HEK293 (cell line): ENCODE results near the gene CFAP97.

Source experiments
- CTCF ChIA-PET: fragments of 350-600 bp; formaldehyde crosslinking; extraction: SDS; loops from one replicate; lab custom pipeline; 2021; ENCODE audit warnings: antibody characterized with exemption; lab: Yijun Ruan, JAX
- POLR2A ChIA-PET: fragments of 300-600 bp; formaldehyde crosslinking; extraction: SDS; loops from one replicate; lab custom pipeline; 2020; ENCODE audit warnings: antibody characterized with exemption, inconsistent platforms; lab: Yijun Ruan, JAX
- H3K27ac ChIP-seq: fragments of 200-500 bp; sonication (Bioruptor generic); 2 replicates; pipeline ENCODE4 v1.5.1; 2014; ENCODE audit warnings: low read depth, low read length, control low read depth, inconsistent platforms; ENCODE audit errors: extremely low read depth
- H3K36me3 ChIP-seq, 2 experiments: fragments of 200-500 bp in 1 of 2; sonication (Bioruptor generic) in 1 of 2; 1 replicate in 1 of 2; 2 replicates in 1 of 2; pipeline ENCODE4 v1.5.1; 2014 to 2017; ENCODE audit warnings: inconsistent platforms in 2 of 2, low read length in 2 of 2; ENCODE audit not compliant: control insufficient read depth in 2 of 2, insufficient read depth in 1 of 2
- H3K4me1 ChIP-seq: fragments of 200-500 bp; sonication (Bioruptor generic); 2 replicates; pipeline ENCODE4 v1.5.1; 2014; ENCODE audit warnings: mild to moderate bottlenecking, low read length, inconsistent platforms; ENCODE audit not compliant: control insufficient read depth, insufficient read depth
- H3K4me3 ChIP-seq: 2 replicates; pipeline ENCODE4 v1.5.1; 2011; ENCODE audit warnings: low read depth, mild to moderate bottlenecking, control low read depth, low read length, moderate library complexity
- H3K9me3 ChIP-seq: fragments of 200-500 bp; sonication (Bioruptor generic); 2 replicates; pipeline ENCODE4 v1.5.1; 2014; ENCODE audit warnings: low read depth, low read length, inconsistent platforms; ENCODE audit not compliant: control insufficient read depth, insufficient read depth
- BCL11B ChIP-seq: fragments of 450-650 bp; formaldehyde crosslinking; IDR thresholded peaks from 2 replicates; pipeline ENCODE4 v1.5.1; 2016; ENCODE audit warnings: low read depth, missing biosample characterization, missing genetic modification characterization
- KLF1 ChIP-seq: fragments of 450-650 bp; formaldehyde crosslinking; IDR thresholded peaks from 2 replicates; pipeline ENCODE4 v1.5.1; 2016; ENCODE audit warnings: missing biosample characterization, missing genetic modification characterization
- KLF8 ChIP-seq: fragments of 450-650 bp; formaldehyde crosslinking; IDR thresholded peaks from 2 replicates; pipeline ENCODE4 v1.5.1; 2016; ENCODE audit warnings: missing biosample characterization, missing genetic modification characterization
- REST ChIP-seq: fragments of 450-650 bp; formaldehyde crosslinking; IDR thresholded peaks from 2 replicates; pipeline ENCODE4 v1.5.1; 2016; ENCODE audit warnings: missing biosample characterization, missing genetic modification characterization
- SALL2 ChIP-seq: fragments of 450-650 bp; formaldehyde crosslinking; IDR thresholded peaks from 2 replicates; pipeline ENCODE4 v1.5.0; 2017; ENCODE audit warnings: missing biosample characterization, mild to moderate bottlenecking, missing genetic modification characterization, borderline replicate concordance
- SCRT1 ChIP-seq: fragments of 450-650 bp; formaldehyde crosslinking; IDR thresholded peaks from 2 replicates; pipeline ENCODE4 v1.5.1; 2016; ENCODE audit warnings: missing biosample characterization, missing genetic modification characterization, borderline replicate concordance
- SCRT2 ChIP-seq: fragments of 450-650 bp; formaldehyde crosslinking; IDR thresholded peaks from 2 replicates; pipeline ENCODE4 v1.5.1; 2016; ENCODE audit warnings: missing biosample characterization, missing genetic modification characterization
- ZBTB21 ChIP-seq: fragments of 450-650 bp; formaldehyde crosslinking; IDR thresholded peaks from 2 replicates; pipeline ENCODE4 v1.5.1; 2017; ENCODE audit warnings: missing biosample characterization, missing genetic modification characterization
- ZBTB6 ChIP-seq: fragments of 450-650 bp; formaldehyde crosslinking; IDR thresholded peaks from 2 replicates; pipeline ENCODE4 v1.5.1; 2017; ENCODE audit warnings: missing biosample characterization, missing genetic modification characterization
- ZFP37 ChIP-seq: fragments of 450-650 bp; formaldehyde crosslinking; IDR thresholded peaks from 2 replicates; pipeline ENCODE4 v1.5.1; 2016; ENCODE audit warnings: missing biosample characterization, missing genetic modification characterization
- ZFP41 ChIP-seq: fragments of 450-650 bp; formaldehyde crosslinking; IDR thresholded peaks from 2 replicates; pipeline ENCODE4 v1.5.1; 2016; ENCODE audit warnings: missing biosample characterization, missing genetic modification characterization, borderline replicate concordance
- ZNF132 ChIP-seq: fragments of 450-650 bp; formaldehyde crosslinking; IDR thresholded peaks from 2 replicates; pipeline ENCODE4 v1.5.1; 2017; ENCODE audit warnings: missing biosample characterization, missing genetic modification characterization, borderline replicate concordance
- ZNF138 ChIP-seq: fragments of 450-650 bp; formaldehyde crosslinking; IDR thresholded peaks from 2 replicates; pipeline ENCODE4 v1.5.1; 2016; ENCODE audit warnings: missing biosample characterization, missing genetic modification characterization, borderline replicate concordance
- ZNF202 ChIP-seq: fragments of 450-650 bp; formaldehyde crosslinking; IDR thresholded peaks from 2 replicates; pipeline ENCODE4 v1.5.1; 2016; ENCODE audit warnings: missing biosample characterization, missing genetic modification characterization, borderline replicate concordance
- ZNF223 ChIP-seq: fragments of 450-650 bp; formaldehyde crosslinking; IDR thresholded peaks from 2 replicates; pipeline ENCODE4 v1.5.1; 2016; ENCODE audit warnings: missing biosample characterization, missing genetic modification characterization
- ZNF24 ChIP-seq: fragments of 450-650 bp; formaldehyde crosslinking; IDR thresholded peaks from 2 replicates; pipeline ENCODE4 v1.5.1; 2016; ENCODE audit warnings: missing biosample characterization, missing genetic modification characterization
- ZNF266 ChIP-seq: fragments of 450-650 bp; formaldehyde crosslinking; IDR thresholded peaks from 2 replicates; pipeline ENCODE4 v1.5.1; 2016; ENCODE audit warnings: missing biosample characterization, missing genetic modification characterization, low read depth
- ZNF423 ChIP-seq: fragments of 450-650 bp; formaldehyde crosslinking; IDR thresholded peaks from 2 replicates; pipeline ENCODE4 v1.5.1; 2016; ENCODE audit warnings: missing biosample characterization, missing genetic modification characterization
- ZNF610 ChIP-seq: fragments of 450-650 bp; formaldehyde crosslinking; IDR thresholded peaks from 2 replicates; pipeline ENCODE4 v1.5.1; 2016; ENCODE audit warnings: missing biosample characterization, missing genetic modification characterization, borderline replicate concordance
- ZNF621 ChIP-seq: fragments of 450-650 bp; formaldehyde crosslinking; IDR thresholded peaks from 2 replicates; pipeline ENCODE4 v1.5.1; 2017; ENCODE audit warnings: missing biosample characterization, missing genetic modification characterization
- ZNF623 ChIP-seq: fragments of 450-650 bp; formaldehyde crosslinking; IDR thresholded peaks from 2 replicates; pipeline ENCODE4 v1.5.1; 2016; ENCODE audit warnings: missing biosample characterization, missing genetic modification characterization
- ZSCAN30 ChIP-seq: fragments of 450-650 bp; IDR thresholded peaks from 2 replicates; pipeline ENCODE4 v1.5.1; 2018; ENCODE audit warnings: missing biosample characterization, mild to moderate bottlenecking, missing genetic modification characterization, moderate library complexity
- TF ChIP-seq, protein P1 (sequence below): fragments of 450-650 bp; formaldehyde crosslinking; IDR thresholded peaks from 2 replicates; pipeline ENCODE4 v1.5.1; 2016; ENCODE audit warnings: missing biosample characterization, missing genetic modification characterization
- TF ChIP-seq, protein P2 (sequence below): fragments of 450-650 bp; formaldehyde crosslinking; IDR thresholded peaks from 2 replicates; pipeline ENCODE4 v1.5.1; 2017; ENCODE audit warnings: missing biosample characterization, missing genetic modification characterization
- TF ChIP-seq, protein P3 (sequence below): fragments of 450-650 bp; formaldehyde crosslinking; IDR thresholded peaks from 2 replicates; pipeline ENCODE4 v1.5.1; 2017; ENCODE audit warnings: missing biosample characterization, mild to moderate bottlenecking, missing genetic modification characterization, moderate library complexity

CFAP97 gene

GRCh38 chr4:185142564-185142911, 61.3 kb downstream of the CFAP97 start:
- TF ChIP-seq ZNF138 (tag by site-specific recombination) (no peak), ZNF24 (tag by site-specific recombination) (peak; percentile 74; the same call in 1 of the 2 replicates), ZNF132 (tag by site-specific recombination) (no peak), KLF1 (tag by site-specific recombination) (no peak), SALL2 (tag by site-specific recombination) (no peak), SCRT1 (tag by site-specific recombination) (peak; percentile 45; the same call in 1 of the 2 replicates), SCRT2 (peak; percentile 72)
- H3K36me3 ChIP-seq: peaks cover 0 to 30% of the 10 kb centered on the region in 2 experiments; a peak in 2 of 3 replicates
- peak overlapping the region; percentile 4; the same call in 1 of the 2 replicates for H3K27ac ChIP-seq
- H3K4me3 ChIP-seq: peak overlapping the region; percentile 84
- ChIA-PET POLR2A (interaction anchor here (0.7 to 1.6 kb wide), 12 partner anchors 8 to 408 kb away, joined by 3 to 8 read pairs (median 4); partner anchors contain the start of genes ANKRD37, CENPU, LRP2BP and UFSP2), CTCF (interaction anchor here (0.8 to 1.6 kb wide), 3 partner anchors 8 to 156 kb away, joined by 4 to 6 read pairs (median 6); no protein-coding TSS in a partner anchor)
- H3K4me1 ChIP-seq: no peaks in the 10 kb centered on the region
- no peaks in the 10 kb centered on the region for H3K9me3 ChIP-seq

DNA sequence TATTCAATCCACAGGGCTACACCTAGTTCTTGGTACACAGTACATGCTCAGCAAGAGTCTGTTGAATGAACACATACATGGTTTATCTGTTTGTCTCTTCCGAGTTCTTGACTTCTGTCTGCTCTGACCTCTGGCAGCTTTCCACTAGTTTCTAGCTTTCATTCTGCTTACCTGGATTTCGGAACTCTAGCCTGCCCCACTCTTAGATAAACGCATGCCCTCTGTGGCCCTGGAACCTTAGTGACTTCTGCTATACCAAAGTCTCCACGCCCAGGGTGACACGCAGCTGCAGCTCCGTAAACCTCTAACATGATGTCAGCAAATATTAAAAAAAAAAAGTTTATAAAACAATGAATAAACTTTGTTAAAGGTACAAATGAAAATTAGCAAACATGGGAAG, 62.0 kb downstream of the CFAP97 start:
- H3K9me3 ChIP-seq: no peaks in the 10 kb centered on the region
- no peak overlapping the region for H3K27ac ChIP-seq
- ChIA-PET CTCF (interaction anchor here (1.6 to 2.1 kb wide), 2 partner anchors 21 to 42 kb away, joined by 6 read pairs; no protein-coding TSS in a partner anchor), POLR2A (interaction anchor here (1.5 kb wide), 1 partner anchor 408 kb away, joined by 5 read pairs; the partner anchor contains the start of gene CENPU)
- no peak overlapping the region for H3K4me3 ChIP-seq
- peaks cover 0 to 22% of the 10 kb centered on the region in 2 experiments; a peak in 1 of 3 replicates for H3K36me3 ChIP-seq
- H3K4me1 ChIP-seq: no peaks in the 10 kb centered on the region
- TF ChIP-seq ZFP37 (tag by site-specific recombination) (no peak), ZNF24 (tag by site-specific recombination) (no peak), ZNF202 (no peak), ZBTB6 (tag by site-specific recombination) (no peak), ZNF623 (tag by site-specific recombination) (no peak), ZSCAN30 (tag by site-specific recombination) (no peak), ZNF621 (tag by site-specific recombination) (no peak), ZNF266 (tag by site-specific recombination) (no peak), ZBTB21 (no peak), ZFP41 (tag by site-specific recombination) (no peak), ZNF223 (tag by site-specific recombination) (no peak), ZNF132 (tag by site-specific recombination) (no peak), BCL11B (no peak), REST (tag by site-specific recombination) (no peak), KLF8 (tag by site-specific recombination) (no peak), ZNF423 (tag by site-specific recombination) (no peak), ZNF610 (no peak)
- TF ChIP-seq, protein P1, sequence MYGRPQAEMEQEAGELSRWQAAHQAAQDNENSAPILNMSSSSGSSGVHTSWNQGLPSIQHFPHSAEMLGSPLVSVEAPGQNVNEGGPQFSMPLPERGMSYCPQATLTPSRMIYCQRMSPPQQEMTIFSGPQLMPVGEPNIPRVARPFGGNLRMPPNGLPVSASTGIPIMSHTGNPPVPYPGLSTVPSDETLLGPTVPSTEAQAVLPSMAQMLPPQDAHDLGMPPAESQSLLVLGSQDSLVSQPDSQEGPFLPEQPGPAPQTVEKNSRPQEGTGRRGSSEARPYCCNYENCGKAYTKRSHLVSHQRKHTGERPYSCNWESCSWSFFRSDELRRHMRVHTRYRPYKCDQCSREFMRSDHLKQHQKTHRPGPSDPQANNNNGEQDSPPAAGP (tag by site-specific recombination): no peak
- TF ChIP-seq, protein P2, sequence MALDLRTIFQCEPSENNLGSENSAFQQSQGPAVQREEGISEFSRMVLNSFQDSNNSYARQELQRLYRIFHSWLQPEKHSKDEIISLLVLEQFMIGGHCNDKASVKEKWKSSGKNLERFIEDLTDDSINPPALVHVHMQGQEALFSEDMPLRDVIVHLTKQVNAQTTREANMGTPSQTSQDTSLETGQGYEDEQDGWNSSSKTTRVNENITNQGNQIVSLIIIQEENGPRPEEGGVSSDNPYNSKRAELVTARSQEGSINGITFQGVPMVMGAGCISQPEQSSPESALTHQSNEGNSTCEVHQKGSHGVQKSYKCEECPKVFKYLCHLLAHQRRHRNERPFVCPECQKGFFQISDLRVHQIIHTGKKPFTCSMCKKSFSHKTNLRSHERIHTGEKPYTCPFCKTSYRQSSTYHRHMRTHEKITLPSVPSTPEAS (tag by site-specific recombination): no peak
- TF ChIP-seq, protein P3, sequence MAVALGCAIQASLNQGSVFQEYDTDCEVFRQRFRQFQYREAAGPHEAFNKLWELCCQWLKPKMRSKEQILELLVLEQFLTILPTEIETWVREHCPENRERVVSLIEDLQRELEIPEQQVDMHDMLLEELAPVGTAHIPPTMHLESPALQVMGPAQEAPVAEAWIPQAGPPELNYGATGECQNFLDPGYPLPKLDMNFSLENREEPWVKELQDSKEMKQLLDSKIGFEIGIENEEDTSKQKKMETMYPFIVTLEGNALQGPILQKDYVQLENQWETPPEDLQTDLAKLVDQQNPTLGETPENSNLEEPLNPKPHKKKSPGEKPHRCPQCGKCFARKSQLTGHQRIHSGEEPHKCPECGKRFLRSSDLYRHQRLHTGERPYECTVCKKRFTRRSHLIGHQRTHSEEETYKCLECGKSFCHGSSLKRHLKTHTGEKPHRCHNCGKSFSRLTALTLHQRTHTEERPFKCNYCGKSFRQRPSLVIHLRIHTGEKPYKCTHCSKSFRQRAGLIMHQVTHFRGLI (tag by site-specific recombination): no peak
